ENCODE results near the gene EIF2S1. TPM values are rescaled to one million over a fixed set of nuclear protein-coding genes. Genes with fewer than 3 reads are reported as not detected.
A peak's percentile ranks its signal among the peaks of the same experiment; 100 is the strongest.

The EIF2S1 gene
- total and polyA plus RNA-seq, 4 experiments from 2014 or later, result 62.0 to 185 (median 101) TPM

DNA sequence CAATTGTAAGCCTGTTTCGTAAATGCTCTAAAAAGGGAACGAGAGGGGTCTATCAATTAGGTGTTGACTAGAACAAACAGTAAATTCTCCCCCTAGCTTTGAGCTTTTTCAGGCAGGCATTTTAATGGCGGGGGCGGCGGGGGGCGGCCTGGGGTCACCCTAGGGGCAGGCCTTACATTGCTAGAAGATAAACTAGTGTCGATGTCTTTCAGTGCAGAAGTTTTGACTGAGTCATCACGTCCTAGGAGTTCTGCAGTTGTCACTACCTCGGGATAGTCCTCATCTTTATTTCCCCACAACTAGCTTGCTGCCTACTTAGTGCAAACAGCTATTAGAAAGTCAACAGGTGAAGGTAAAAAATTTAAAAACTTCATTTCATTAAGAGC is 2.2 kb upstream of the EIF2S1 start:
- intact Hi-C loops (cut with micrococcal nuclease), result no loop called here
- peak overlapping the region; percentile 39 to 100 (median 99) for H3K4me3 Mint-ChIP-seq
- no peaks in the 10 kb centered on the region for H3K27me3 Mint-ChIP-seq
- H3K9me3 ChIP-seq (ENCODE audit: control insufficient read depth in 1 of 2, low read length in 2 of 2), result no peaks in the 10 kb centered on the region
- peaks cover 52% of the 10 kb centered on the region for H3K4me1 ChIP-seq (ENCODE audit: insufficient read depth, low read length)
- H3K27me3 ChIP-seq (ENCODE audit: insufficient read depth, low read length), result no peaks in the 10 kb centered on the region
- POLR2A ChIA-PET (ENCODE audit: partially characterized antibody), result no interaction called here
- peaks cover 2 to 27% of the 10 kb centered on the region in 2 donors for H3K36me3 Mint-ChIP-seq
- H3K27ac Mint-ChIP-seq, result peak overlapping the region in 6 of 7 donors; percentile 7 to 92 (median 50)
- H3K4me3 ChIP-seq (ENCODE audit: low read length in 2 of 2), result no peak overlapping the region
- no peak overlapping the region for H3K27ac ChIP-seq (ENCODE audit: low read depth, low read length)
- peaks cover 35 to 78% (median 60%) of the 10 kb centered on the region in 4 donors for H3K4me1 Mint-ChIP-seq
- H3K36me3 ChIP-seq (ENCODE audit: insufficient read depth, low read length), result no peaks in the 10 kb centered on the region
- DNase-seq, result no peak
- H3K9me3 Mint-ChIP-seq, result no peaks in the 10 kb centered on the region
- CTCF ChIA-PET (ENCODE audit: partially characterized antibody), result no interaction called here

DNA sequence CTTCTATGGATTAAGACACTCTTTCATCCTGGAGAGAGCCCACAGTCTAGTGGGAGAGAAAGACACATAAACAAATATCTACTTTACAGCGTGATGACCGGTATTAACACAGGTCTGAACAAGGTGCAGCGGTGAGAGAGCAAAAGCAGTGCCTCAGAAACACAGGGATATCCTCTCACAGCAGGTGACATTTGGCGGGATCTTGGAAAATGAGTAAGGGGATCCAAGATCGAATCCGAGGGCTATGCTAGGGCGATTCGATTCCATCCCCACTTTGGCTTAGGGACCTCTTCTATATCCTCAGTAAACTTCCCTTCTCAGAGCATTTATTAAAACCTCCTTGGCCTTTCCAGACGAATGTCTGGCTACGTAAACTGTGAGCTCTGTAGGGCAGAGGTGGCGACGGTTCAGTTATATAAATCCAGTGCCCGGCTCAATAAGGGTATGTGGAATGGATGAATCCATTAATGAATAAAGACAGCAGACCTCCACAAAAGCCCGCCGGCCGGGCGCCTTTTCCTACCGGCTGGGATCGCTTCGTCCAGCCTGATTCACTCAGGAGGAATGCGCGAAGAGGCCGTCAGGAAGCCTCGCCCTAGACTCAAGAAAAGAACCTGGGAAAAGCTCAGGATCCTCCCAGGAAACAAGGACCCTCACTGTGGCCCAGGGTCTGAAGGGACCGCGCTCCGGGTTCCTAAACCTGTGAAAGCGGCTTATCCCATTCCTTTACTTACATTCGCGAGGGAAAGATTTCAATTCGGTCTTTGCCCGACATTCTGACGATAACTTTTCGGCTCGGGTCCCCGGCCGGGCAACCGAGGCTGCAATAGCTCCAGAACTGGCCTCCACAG is 979 bp upstream of the EIF2S1 start:
- H3K4me1 Mint-ChIP-seq, result peaks cover 41 to 90% (median 67%) of the 10 kb centered on the region in 4 donors
- CTCF ChIA-PET (ENCODE audit: partially characterized antibody), result interaction anchor here (0.6 to 2.2 kb wide), 21 partner anchors 7 to 1948 kb away, joined by 3 to 15 read pairs (median 4); partner anchors contain the start of genes GPHN, PALS1, PIGH and PLEK2
- intact Hi-C loops (cut with micrococcal nuclease), result loop anchor here (1.0 kb wide), 3 partner anchors 118 to 851 kb away; partner anchors contain the start of genes GPHN, PALS1 and PIGH

DNA sequence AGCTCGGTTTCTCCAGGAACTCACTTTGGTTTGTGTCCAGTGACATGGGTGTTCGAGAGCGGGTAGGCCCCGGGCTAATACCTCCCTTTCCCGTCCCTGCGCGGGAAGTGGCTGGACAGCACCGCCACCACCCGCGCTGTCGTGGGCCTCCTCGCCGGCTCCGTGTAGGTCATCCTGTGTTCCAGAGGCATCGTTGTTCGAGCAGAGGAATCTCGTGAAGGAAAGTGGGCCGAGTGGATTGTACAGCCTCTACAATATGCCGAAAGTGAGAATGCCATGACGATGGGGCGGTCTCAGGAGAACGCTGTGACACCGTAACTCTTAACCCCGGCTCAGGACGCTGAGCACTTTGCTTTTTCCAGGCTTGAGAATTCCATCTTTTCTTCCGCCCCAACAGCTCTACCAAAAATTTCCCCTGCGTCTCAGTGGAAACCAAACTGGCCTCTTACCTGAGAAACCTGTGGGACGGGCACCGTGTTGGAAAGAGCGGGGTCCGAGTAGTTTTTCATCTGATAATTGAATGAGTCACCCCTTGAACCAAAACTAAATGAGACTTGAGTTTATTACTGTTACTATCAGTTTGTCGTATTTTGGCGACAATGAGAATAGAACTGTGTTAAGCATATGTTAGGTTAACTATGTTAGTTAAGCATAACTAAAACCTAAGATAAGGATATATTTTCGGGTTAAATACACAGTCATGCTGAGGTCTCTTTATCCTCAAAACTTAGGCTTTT is 510 bp downstream of the EIF2S1 start:
- H3K4me1 ChIP-seq (ENCODE audit: insufficient read depth, low read length), result peaks cover 78% of the 10 kb centered on the region
- POLR2A ChIA-PET (ENCODE audit: partially characterized antibody), result interaction anchor here (0.7 to 2.1 kb wide), 9 partner anchors 25 to 1455 kb away, joined by 3 to 14 read pairs (median 7); partner anchors contain the start of genes GPHN, PALS1, PIGH and PLEK2
- H3K9me3 ChIP-seq (ENCODE audit: control insufficient read depth in 1 of 2, low read length in 2 of 2), result no peaks in the 10 kb centered on the region
- Mint-ChIP-seq H3K4me3 (peak overlapping the region; percentile 96 to 100 (median 100)), H3K36me3 (peaks cover 17 to 39% of the 10 kb centered on the region in 2 donors), H3K27ac (peak overlapping the region; percentile 92 to 100 (median 99)), H3K9me3 (no peaks in the 10 kb centered on the region), H3K4me1 (peaks cover 47 to 93% (median 67%) of the 10 kb centered on the region in 4 donors), H3K27me3 (no peaks in the 10 kb centered on the region)
- CTCF ChIA-PET (ENCODE audit: partially characterized antibody), result interaction anchor here (1.0 to 2.2 kb wide), 12 partner anchors 7 to 1949 kb away, joined by 3 to 15 read pairs (median 5); partner anchors contain the start of genes GPHN, PIGH, PLEK2 and RDH11
- no peaks in the 10 kb centered on the region for H3K27me3 ChIP-seq (ENCODE audit: insufficient read depth, low read length)
- DNase-seq, result peak in 1 of 5 donors; percentile 44
- peaks cover 7% of the 10 kb centered on the region for H3K36me3 ChIP-seq (ENCODE audit: insufficient read depth, low read length)
- H3K27ac ChIP-seq (ENCODE audit: low read depth, low read length), result peak overlapping the region; percentile 90
- intact Hi-C loops (cut with micrococcal nuclease), result loop anchor here (1.0 to 2.0 kb wide), 3 partner anchors 335 to 1792 kb away; partner anchors contain the start of genes DCAF5, RAD51B and RDH11
- H3K4me3 ChIP-seq (ENCODE audit: low read length in 2 of 2), result peak overlapping the region; percentile 88 to 97

More for the DNA sequence above, 979 bp upstream of the EIF2S1 start:
- DNase-seq, result no peak
- Histone ChIP-seq H3K4me3 (ENCODE audit: low read length in 2 of 2) (peak overlapping the region; percentile 64 to 97), H3K9me3 (ENCODE audit: control insufficient read depth in 1 of 2, low read length in 2 of 2) (no peaks in the 10 kb centered on the region), H3K27me3 (ENCODE audit: insufficient read depth, low read length) (no peaks in the 10 kb centered on the region), H3K36me3 (ENCODE audit: insufficient read depth, low read length) (no peaks in the 10 kb centered on the region), H3K27ac (ENCODE audit: low read depth, low read length) (peak overlapping the region; percentile 90), H3K4me1 (ENCODE audit: insufficient read depth, low read length) (peaks cover 64% of the 10 kb centered on the region)
- Mint-ChIP-seq H3K36me3 (peaks cover 4 to 32% of the 10 kb centered on the region in 2 donors), H3K4me3 (peak overlapping the region; percentile 96 to 100 (median 100)), H3K27ac (peak overlapping the region; percentile 92 to 100 (median 99)), H3K9me3 (no peaks in the 10 kb centered on the region), H3K27me3 (no peaks in the 10 kb centered on the region)
- POLR2A ChIA-PET (ENCODE audit: partially characterized antibody), result interaction anchor here (0.6 to 2.1 kb wide), 13 partner anchors 8 to 1948 kb away, joined by 3 to 14 read pairs (median 7); partner anchors contain the start of genes GPHN, PALS1, PIGH and PLEK2

DNA sequence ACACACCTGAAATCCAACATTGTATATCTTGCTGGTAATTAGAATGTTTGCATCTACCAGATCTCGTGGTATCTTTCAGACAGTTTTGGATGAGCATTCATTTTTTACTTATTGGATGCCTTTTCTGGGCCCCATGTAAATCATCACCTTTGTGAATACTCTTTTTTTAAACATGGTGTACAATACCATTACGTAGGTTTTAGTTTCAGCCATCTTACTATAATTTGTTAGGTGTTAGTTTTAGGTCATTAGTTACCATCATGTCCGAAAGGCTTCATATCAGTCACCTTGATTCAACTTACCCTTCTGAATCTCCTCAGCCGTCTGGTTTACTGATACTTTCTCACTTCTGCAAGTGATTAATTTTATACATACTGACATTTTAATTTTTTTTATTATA is 5.3 kb downstream of the EIF2S1 start:
- Histone ChIP-seq H3K27ac (ENCODE audit: low read depth, low read length) (no peak overlapping the region), H3K4me1 (ENCODE audit: insufficient read depth, low read length) (peaks cover 57% of the 10 kb centered on the region), H3K27me3 (ENCODE audit: insufficient read depth, low read length) (no peaks in the 10 kb centered on the region), H3K36me3 (ENCODE audit: insufficient read depth, low read length) (peaks cover 30% of the 10 kb centered on the region), H3K4me3 (ENCODE audit: low read length in 2 of 2) (no peak overlapping the region), H3K9me3 (ENCODE audit: control insufficient read depth in 1 of 2, low read length in 2 of 2) (no peaks in the 10 kb centered on the region)
- DNase-seq, result no peak
- POLR2A ChIA-PET (ENCODE audit: partially characterized antibody), result interaction anchor here (0.6 to 1.3 kb wide), 4 partner anchors 12 to 206 kb away, joined by 3 to 4 read pairs (median 4); no protein-coding TSS in a partner anchor
- peaks cover 38 to 72% (median 47%) of the 10 kb centered on the region in 4 donors for H3K4me1 Mint-ChIP-seq
- H3K27ac Mint-ChIP-seq, result peak overlapping the region in 1 of 7 donors; percentile 27
- peaks cover 36 to 61% of the 10 kb centered on the region in 2 donors for H3K36me3 Mint-ChIP-seq
- no peak overlapping the region for H3K4me3 Mint-ChIP-seq
- intact Hi-C loops (cut with micrococcal nuclease), result no loop called here
- CTCF ChIA-PET (ENCODE audit: partially characterized antibody), result no interaction called here
- no peaks in the 10 kb centered on the region for H3K27me3 Mint-ChIP-seq
- H3K9me3 Mint-ChIP-seq, result no peaks in the 10 kb centered on the region

DNA sequence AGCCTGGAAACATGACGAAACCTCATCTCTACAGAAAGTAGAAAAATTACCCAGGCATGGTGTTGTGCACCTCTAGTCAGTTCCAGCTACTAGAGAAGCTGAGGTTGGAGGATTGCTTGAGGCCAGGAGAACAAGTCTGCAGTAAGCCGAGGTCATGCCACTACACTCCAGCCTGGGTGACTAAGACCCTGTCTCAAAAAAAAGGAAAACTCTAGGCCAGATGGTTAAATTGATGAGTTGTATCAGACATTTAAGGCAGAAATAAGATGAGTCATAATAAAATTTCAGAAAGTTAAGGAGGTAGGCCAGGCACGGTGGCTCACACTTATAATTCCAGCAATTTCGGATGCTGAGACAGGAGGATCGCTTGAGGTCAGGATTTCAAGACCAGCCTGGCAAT is 10.7 kb downstream of the EIF2S1 start:
- Mint-ChIP-seq H3K9me3 (no peaks in the 10 kb centered on the region), H3K4me1 (peaks cover 21 to 45% (median 35%) of the 10 kb centered on the region in 4 donors), H3K27ac (peak overlapping the region; percentile 22 to 83 (median 30)), H3K36me3 (peaks cover 36 to 78% of the 10 kb centered on the region in 2 donors), H3K4me3 (no peak overlapping the region), H3K27me3 (no peaks in the 10 kb centered on the region)
- no peak for DNase-seq
- H3K4me3 ChIP-seq (ENCODE audit: low read length in 2 of 2), result no peak overlapping the region
- ChIA-PET POLR2A (ENCODE audit: partially characterized antibody) (no interaction called here), CTCF (ENCODE audit: partially characterized antibody) (no interaction called here)
- intact Hi-C loops (cut with micrococcal nuclease), result no loop called here
- H3K9me3 ChIP-seq (ENCODE audit: control insufficient read depth in 1 of 2, low read length in 2 of 2), result no peaks in the 10 kb centered on the region
- no peaks in the 10 kb centered on the region for H3K27me3 ChIP-seq (ENCODE audit: insufficient read depth, low read length)
- H3K27ac ChIP-seq (ENCODE audit: low read depth, low read length), result no peak overlapping the region
- H3K4me1 ChIP-seq (ENCODE audit: insufficient read depth, low read length), result peaks cover 7% of the 10 kb centered on the region
- H3K36me3 ChIP-seq (ENCODE audit: insufficient read depth, low read length), result peaks cover 51% of the 10 kb centered on the region

DNA sequence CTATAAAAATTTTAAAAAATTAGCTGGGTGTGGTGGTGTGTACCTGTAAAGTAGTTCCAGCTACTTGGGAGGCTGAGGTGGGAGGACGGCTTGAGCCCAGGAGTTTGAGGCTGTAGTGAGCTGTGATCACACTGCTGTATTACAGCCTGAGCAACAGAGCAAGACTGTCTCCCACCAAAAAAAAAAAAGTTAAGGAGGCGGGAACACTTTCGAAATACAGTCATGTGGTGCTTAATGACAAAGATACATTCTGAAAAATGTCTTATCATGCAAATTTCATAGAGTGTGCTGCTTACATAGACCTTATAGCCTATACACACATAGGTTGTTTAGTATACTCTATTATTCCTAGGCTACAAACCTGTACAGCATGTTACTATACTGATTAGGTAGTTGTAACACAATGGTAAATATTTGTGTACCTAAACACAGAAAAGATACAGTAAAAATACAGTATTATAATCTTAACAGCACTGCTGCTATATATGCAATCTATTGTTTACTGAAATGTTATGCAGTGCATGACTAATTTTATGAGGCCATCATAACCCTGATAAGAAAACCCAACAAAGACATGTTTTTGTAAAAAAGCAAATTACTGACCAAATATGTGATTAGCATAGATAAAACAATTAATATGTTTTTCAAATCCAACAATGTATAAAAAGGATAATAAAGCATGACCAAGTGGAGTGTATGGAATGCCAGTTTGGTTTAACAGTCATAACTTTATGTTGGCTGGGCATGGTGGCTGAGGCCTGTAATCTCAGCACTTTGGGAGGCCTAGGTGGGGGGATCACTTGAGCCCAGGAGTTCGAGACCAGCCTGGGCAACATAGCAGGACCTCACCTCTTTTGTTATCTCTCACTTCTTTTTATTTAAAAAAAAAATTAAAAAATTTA is 11.4 kb downstream of the EIF2S1 start:
- Histone ChIP-seq H3K4me1 (ENCODE audit: insufficient read depth, low read length) (peaks cover 7% of the 10 kb centered on the region), H3K4me3 (ENCODE audit: low read length in 2 of 2) (no peak overlapping the region), H3K27ac (ENCODE audit: low read depth, low read length) (no peak overlapping the region), H3K36me3 (ENCODE audit: insufficient read depth, low read length) (peaks cover 51% of the 10 kb centered on the region), H3K9me3 (ENCODE audit: control insufficient read depth in 1 of 2, low read length in 2 of 2) (no peaks in the 10 kb centered on the region), H3K27me3 (ENCODE audit: insufficient read depth, low read length) (no peaks in the 10 kb centered on the region)
- H3K36me3 Mint-ChIP-seq, result peaks cover 38 to 80% of the 10 kb centered on the region in 2 donors
- CTCF ChIA-PET (ENCODE audit: partially characterized antibody), result no interaction called here
- intact Hi-C loops (cut with micrococcal nuclease), result no loop called here
- POLR2A ChIA-PET (ENCODE audit: partially characterized antibody), result no interaction called here
- DNase-seq, result no peak
- H3K27me3 Mint-ChIP-seq, result no peaks in the 10 kb centered on the region
- H3K4me3 Mint-ChIP-seq, result no peak overlapping the region
- peak overlapping the region in 4 of 7 donors; percentile 22 to 69 (median 27) for H3K27ac Mint-ChIP-seq
- H3K4me1 Mint-ChIP-seq, result peaks cover 19 to 42% (median 33%) of the 10 kb centered on the region in 4 donors
- H3K9me3 Mint-ChIP-seq, result no peaks in the 10 kb centered on the region
